HG02884 (cell line): Measurements from ENCODE around the gene CAB39.
A peak's percentile ranks its signal among the peaks of the same experiment; 100 is the strongest.

Experiments
- ATAC-seq: cut with Tn5 transposase; IDR thresholded peaks from one replicate; pipeline ENCODE4 v1.9.1; 2021; ENCODE audit warnings: mild to moderate bottlenecking, moderate library complexity; ENCODE audit not compliant: unreplicated experiment

CAB39 gene

DNA sequence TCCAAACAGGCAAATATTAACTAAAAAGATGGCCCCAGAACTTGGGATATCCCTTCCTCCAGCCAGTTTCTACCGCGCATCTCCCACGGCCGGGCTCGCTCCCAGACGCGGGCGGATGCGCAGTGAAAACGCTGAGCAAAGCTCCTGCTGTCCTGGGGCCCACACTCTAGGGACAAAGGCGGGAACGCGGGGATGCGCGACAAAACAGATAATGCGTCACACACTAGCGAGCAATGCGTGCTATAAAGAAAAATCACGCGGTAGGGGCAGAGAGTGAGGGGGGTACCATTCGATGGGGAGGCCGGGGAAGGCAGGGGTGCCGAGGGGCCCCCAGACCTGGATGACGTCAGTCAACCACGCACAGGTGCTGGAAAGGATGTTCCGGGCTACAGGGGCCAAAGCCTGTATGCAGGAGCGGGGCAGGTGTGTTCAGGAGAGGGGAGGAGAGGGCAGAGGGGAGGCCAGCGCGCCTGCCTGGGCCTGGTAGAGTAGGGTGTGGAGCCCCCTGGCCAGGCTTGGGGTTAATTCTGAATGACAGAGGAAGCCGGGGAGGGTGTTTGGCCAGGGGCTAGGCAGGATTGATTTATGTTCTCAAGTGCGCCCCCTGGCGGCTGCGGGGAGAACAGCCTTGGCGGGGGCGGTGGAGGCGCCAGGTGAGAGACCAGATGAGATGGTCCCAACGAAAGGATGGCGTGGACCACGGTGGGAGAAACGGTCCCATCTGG lies 137.2 kb downstream of the CAB39 start:
- ATAC-seq: no peak

DNA sequence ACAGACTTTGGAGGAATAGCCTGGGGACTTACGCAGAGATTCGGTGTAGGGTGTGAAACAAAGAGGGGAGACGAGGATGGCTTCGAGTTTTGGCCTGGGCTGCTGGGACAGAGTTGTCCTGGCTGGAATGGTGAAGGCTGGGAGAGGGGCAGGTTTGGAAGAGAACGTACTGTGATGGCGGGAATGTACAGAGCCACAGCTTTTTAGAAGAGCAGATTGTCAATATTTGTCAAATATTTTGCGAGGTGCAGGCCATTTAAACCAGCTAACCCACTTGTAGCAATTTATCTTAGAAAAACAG lies 137.7 kb downstream of the CAB39 start:
- no peak for ATAC-seq

DNA sequence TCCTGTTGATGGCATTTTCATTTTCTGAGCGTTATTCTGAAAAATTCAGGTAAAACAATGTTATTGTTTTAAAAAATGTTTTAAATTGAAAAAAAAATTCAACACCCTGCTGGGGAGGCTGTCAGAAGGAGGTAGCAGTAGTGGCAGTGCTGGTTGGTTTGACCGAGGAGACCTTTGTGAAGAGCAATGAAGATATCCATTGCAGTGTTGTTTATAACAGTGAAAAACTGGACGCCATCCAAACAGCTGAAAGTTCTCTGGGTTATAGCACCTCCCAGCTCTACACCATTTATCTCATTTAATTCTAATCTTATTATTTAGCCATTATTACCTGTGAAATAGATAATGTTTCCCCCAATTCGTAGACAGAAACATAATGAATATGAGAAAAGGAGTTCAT lies 139.5 kb downstream of the CAB39 start:
- no peak for ATAC-seq

DNA sequence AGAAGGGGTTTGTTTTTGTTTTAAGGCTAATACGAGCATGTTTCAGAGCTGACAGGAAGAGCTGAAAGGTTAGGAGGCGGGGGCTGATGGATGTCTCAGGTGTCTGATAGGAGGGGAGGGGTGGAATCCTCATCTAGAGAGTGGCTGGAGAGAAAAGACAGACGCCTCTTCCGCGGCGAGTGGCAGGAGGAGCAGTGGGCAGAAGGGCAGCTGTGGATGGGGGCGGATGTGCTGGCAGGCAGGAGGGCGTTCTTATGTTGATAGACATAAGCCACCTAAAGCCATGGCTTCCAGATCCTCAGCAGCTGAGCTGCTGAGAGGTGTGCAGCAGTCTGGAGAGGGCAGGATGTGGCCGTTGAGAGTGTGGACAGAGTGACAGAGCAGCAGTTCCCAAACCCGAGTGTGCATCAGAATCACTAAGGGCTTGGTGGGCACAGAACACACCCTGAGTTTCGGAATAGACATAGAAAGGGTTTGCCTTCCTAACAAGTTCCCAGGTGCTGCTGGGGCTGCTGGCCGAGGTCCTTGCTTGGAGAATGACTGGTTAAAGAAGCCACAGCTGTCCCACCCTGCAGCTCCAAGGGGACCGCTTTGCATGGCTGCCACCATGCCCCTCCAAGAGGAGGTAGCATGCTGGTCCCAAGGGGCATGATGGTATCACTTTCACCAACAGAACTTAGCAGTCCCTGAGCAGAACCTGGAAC lies 149.1 kb downstream of the CAB39 start:
- no peak for ATAC-seq

DNA sequence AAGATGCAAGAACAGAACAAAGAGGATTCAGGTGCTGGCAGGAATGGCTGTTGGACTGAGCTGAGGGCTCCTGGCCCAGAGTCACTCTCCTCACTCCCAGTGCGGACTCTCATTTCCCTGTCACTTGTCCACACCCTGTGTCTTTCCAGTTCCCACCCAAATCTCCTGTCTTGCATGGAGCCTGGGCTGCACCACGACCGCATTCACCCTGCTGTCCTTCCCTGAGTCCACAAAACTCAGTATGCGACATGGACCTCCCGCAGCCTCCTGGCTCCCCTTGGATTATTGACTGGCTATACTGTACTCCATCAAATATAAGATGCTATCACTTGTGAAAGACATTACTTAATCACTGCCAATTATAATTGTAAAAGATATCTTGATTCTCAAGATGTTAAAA lies 149.7 kb downstream of the CAB39 start:
- no peak for ATAC-seq

DNA sequence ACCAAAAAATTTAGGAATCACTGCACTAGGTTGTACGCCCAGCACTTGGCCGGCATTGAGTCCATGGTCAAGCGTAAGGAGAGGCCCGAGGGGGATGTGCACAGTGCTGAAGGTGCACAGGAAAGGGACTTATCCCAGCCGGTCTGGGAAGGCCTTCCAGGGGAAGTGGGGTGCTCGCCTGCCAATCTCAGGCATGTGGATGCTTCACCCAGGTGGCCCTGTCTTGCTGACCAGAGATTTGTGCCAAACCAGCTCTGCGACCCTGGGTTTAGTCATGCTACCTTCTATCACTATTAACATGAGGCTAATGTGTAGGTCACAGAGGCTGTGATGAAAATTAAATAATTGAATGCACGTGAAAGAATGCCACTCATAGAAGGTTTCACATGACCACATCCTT lies 150.4 kb downstream of the CAB39 start:
- no peak for ATAC-seq

DNA sequence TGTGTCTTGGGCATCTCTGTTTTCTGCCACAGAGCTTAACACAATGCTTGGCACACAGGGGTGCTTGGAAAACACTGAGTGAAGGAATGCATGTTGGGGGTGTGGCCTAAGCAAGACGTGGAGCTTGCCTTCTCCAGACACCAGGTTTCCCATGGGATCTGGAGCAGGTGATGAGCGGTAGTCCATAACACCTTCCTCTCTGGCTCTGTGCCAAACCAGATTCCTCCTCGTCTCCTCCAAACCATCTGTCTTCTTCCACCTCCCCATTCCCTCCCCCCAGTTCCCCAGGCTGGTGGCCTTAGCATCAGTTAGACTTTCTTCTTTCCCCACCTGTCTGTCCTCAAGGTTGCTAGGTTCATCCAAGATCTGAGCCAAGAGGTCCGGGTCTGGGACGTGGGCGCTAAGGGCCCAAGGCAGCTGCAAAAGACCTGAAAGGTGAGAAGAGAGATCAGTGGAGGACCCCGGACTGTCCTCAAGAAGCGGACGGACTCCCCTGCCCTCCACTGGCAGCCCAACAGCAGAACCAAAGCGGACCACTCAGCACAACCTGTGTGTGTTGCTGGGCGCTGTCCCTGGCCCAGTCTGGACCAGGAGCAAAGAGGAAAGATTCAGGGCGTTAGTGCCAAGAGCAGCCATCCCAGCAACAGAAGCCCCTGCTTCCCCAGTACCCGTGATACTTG lies 150.9 kb downstream of the CAB39 start:
- ATAC-seq: no peak

DNA sequence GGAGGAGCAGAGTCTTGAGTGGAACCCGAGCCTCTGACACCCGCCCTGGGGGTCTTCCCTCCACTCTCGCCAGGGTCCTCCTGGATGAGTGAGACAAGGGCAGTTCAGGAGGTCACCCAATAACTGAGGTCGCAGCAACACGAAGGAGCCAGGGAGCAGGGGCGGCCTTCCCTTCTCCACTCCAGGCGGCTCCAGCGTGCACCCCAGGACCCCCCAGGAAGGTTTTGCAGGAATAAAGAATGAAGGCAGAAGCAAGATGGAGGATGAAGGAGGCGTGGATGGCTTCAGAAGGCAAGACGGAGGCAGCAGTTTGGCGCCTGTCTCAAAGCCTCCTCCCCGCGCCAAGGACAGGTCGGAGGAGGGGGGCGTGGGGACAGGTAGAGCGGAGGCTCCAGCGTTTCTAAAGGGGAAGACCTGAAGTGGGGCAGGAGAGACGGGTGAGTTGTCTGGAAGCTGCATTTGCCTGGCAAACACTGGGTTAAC lies 151.5 kb downstream of the CAB39 start:
- ATAC-seq: no peak

DNA sequence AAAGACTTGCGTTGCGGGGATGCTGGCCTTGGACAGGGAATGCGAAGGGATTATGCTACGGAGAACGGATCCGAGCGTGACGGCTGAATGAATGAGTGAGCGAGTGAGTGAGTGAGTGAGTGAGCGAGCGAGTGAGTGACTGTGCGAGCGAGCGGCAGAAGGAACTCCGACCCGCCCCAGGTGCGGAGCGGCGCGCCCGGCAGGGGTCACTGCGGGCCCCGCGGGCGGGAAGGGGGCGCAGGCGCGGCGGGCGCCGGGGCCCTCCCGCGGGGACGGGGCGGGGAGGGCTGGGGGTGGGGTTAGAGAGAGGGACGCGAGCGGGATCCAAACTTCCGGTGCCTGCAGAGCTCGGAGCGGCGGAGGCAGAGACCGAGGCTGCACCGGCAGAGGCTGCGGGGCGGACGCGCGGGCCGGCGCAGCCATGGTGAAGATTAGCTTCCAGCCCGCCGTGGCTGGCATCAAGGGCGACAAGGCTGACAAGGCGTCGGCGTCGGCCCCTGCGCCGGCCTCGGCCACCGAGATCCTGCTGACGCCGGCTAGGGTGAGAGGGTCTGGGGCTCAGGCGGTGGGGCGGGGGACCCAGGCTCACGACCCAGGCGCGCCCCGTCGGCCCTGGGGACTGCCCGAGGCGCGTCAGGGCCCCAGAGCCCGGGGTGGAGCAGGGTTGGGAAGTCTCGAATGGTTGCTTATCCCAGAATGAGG lies 152.1 kb downstream of the CAB39 start, which contains the start of gene ITM2C:
Gene ITM2C (plus strand): TSS at position 338 of the 702 bp plus-strand sequence. CDS start 84 bp downstream, at position 422.
- ATAC-seq: peak; percentile 74

DNA sequence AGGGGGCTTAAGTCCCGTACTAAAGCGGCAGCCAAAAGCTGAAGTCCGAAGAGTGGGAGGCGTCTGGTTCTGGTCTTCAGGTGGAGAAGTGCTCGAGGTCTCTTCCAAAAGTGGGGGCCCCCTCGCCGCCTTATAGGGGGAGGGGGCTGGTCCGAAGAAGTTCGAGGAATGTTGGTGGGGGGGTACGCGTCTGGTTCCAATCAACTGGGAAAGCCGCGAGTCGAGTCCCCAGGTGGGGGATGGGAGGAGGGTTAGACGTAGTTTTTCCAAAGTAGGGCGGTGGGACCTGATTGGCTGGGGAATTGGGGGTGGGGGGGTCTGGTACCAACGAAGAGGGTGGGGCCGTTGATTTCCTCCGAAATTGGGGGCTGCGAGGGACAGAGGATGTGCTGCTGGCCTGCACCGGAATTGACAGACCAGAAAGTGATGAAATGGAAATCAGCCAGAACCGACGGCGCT lies 152.7 kb downstream of the CAB39 start:
- no peak for ATAC-seq

DNA sequence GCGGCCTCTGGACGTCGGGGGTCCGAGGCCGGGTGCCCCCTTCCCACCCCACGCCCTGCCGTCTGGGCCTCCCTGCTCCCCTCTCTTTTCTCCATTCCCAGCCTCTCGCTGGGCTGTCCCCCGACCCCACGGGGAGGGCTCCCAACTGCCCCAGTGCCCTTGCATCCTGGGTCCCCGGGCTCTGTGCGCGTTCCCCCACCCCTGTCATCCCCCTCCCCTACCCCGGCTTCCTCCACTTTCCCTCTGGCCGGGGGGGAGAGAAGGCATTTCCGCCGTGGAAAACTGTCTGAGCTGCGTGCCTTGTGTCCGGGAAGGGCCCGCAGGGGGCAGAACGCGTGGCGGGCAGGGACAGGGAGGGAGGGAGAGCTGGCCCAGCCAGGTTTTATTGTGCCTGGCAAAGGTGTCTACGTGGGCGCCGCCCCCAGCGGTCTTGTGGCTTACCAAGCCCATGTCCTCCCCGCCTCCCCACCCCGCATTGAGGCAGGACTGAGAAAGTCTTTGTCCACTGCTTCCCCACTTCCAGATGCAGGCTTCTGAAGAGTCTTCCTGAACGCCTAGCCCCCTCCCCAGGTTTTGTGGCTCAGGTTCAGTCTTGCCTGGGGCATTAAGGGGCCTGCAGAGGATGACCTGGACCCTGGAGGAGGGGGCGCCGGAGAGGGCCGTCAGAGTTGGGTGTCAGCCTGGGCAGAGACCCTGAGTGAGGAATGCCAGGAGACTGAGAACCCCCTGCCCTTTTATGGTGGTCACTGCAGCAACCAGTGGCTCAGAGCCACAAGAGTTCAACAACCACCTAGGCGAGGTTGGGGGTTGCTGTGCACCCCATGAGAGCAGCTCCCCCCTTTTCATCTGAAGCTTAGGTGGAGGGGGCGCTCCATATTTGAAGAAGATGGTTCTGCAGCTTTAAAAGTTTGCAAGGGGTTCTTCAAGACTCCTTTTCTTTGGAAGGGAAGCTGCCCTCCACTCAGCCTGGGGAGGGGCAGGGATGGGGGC lies 153.4 kb downstream of the CAB39 start:
- no peak for ATAC-seq

DNA sequence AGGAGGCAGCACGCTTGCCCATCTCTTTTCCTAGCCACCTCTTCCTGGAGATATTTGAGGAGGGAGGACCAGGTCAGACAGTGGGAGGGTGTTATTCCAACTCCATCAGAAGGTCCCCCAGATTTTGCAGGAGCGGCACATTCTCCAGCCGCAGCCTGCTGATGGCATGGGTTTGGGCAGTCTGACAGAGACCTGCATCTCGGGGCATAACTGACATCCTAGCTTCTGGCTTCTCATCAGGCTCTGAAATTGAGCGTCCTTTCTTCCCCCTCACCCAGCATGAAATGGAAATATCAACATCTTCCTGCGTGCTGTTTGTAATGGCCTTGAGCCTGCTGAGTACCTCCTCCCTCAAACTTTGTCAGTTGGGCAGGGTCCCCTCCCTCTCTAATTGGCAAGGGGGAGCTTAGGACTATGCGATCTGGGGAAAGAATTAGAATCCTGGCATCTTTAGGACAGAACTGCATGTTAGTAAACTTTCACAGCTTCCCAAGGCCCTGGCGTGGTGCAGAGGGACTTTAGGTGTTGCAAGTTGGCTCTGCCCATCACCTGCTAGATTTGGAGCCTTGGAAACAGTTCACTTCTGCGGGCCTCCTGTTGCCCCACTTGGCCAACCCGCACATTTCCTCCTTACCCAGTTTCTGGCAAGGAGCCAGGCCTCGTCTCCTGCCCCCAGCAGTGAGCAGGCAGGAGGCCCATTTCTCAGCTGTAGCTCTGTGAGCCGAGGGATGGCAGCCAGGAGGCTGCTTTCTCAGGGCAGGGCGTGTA lies 154.3 kb downstream of the CAB39 start:
- no peak for ATAC-seq

DNA sequence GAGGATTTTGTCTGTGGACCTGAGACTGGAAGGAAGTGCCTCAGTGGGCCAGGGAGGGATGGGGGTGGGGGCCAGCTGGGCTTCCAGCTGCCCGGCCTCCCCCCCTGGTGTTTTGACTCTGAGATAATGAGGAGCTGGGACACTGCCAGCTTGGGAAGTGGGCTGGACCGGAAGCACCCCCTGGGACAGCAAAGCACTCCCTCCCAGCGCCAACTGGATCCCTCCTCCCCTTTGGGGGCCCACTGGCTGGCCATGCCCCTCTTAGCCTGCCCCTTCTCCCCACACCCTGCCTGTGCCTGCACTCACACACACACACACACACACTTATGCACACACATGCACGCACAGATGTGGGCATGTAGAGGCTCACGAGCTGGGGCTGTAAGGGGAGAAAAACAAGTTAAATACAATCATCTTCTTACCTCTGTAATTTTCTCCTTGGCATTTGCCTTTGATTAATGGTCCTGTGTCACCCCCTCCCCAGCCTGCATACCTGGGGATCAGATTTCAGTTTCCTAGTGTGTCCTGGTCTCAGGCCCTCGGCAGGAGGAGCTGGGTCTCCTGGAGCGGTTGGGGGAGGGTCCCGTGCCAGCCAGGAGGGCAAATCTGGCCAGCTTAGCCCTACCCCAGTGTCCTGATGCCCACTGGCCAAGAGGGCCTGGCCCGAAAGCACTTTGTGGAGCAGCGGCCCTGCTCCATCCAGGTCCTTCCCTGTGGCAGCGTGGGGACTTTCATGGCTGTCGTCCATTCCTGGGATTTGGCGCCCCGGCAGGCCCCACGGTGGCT lies 155.7 kb downstream of the CAB39 start:
- ATAC-seq: no peak

DNA sequence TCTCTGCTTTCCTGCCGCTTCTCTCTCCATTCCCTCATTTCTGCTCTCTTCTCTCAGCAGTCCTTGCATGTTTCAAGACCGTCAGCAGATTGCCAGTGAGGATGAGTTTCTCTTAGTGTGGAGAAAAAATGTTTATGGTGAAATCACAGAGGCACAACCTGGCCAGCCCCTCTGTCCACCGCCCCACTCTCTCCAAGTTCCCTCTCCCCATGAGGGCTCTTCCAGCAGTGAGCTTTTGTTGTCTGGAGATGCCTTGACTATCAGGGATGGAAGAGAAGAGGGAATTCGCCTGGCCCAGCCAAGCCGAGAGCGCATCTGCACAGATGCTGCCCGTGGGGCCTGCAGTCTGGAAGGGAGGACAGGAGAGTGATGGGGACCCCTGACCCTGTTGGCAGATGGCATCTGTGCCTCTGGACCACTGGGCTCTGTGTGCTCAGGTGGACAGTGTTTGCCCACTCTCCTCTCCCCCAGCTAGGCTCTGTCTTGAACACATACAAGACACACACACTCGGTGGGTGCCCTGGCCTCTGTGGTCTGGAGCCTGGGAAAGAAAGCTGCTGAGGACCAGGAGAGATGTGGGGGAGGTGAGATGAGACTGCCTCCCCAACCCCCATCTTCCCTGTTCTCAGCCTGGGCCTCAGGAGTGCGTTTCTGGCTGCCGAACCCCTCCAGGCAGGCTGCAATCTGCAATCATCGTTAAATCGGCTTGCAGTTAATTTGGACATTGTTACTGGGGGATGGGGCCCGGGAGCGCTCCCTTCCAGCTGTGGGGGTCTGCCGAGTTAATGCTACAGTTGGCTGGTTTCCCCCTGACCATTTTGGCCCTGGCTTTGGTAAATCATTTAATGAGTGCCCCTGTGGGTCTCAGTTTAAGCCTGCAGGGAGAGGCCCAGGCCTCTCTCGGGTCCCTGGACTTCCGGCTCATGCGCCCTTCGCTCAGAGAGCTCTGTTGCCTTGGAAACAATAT lies 156.6 kb downstream of the CAB39 start:
- ATAC-seq: no peak

DNA sequence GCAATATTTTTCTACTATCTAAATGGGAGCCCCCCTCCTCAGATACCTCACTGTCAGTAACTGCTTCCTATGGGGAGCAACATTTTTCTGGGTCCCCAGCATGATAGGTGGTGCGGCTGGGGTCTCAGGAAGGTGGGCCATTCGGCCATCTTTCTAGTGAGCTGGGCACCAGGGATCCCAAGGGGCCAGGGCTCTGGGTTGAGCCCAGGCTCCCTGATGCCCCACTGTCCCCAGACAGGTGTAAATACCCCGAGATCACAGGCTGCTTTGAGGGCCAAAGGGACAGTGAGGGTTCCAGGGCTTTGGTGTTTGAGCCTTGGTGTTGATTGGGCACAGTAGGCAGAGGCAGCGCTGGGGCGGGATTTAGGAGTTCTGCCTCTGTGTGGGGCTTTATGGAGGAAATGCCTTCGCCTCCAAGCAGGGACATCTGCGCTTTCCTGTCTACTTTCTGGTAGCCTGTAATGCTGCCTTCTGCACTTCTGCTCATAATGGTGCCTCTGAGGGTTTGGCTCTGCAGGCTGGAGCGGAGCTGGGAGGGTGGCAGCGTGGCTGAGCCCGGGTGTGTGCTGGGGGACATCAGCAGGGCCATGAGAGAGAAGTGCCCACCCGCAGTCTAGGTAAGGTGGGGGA lies 157.4 kb downstream of the CAB39 start:
- ATAC-seq: no peak
